ENCODE data around the gene VSX1. TPM values are rescaled to one million over a fixed set of nuclear protein-coding genes. Genes with fewer than 3 reads are reported as not detected.

VSX1 gene
- polyA plus RNA-seq, 1 of the 3 experiments (the other 2 are of a cell fraction), result not detected

DNA sequence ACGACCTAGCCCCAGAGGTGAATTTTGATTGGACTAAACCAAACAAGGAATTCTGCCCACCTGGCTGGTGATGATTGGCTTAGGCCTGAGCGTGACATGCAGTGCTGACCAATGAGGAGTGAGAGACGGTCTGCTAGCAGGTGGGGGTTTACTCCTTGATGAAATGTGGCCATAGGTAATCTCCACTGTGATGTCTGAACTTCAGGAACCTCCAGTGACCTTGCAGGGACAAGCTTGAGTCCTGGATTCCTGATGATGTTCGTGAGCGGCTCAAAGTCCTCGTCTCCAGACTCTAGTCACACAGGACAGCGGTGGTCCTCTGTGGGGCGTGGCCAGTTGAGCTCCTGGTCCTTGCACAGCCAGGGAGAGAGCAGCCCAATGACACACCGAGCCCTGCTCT lies 8.4 kb downstream of the VSX1 start:
- Histone ChIP-seq H3K79me2 (ENCODE audit: insufficient read depth) (no peaks in the 10 kb centered on the region), H3K27ac (ENCODE audit: low read depth in 2 of 2, low read length in 1 of 2) (no peak overlapping the region), H3F3A (replicated peaks; ENCODE audit: insufficient read depth) (no peaks in the 10 kb centered on the region), H3K9me3 (no peaks in the 10 kb centered on the region), H3K36me3 (replicated peaks in 1 of 2; ENCODE audit: control insufficient read depth in 1 of 2, insufficient read depth in 2 of 2, low read length in 1 of 2) (no peaks in the 10 kb centered on the region), H2AFZ (ENCODE audit: low read depth) (no peak overlapping the region), H3K4me2 (no peak overlapping the region), H4K20me1 (ENCODE audit: insufficient read depth) (no peaks in the 10 kb centered on the region), H3K9me2 (no peaks in the 10 kb centered on the region), H3K4me3 (ENCODE audit: low read depth in 2 of 2, low read length in 1 of 2) (no peak overlapping the region), H3K27me3 (ENCODE audit: insufficient read depth) (peaks cover 64% of the 10 kb centered on the region), H3K4me1 (ENCODE audit: control insufficient read depth in 1 of 2, insufficient read depth in 2 of 2, low read depth in 1 of 2, low read length in 1 of 2) (peaks cover 0 to 9% of the 10 kb centered on the region in 2 experiments; a peak in 1 of 4 replicates), H3K9ac (no peak overlapping the region)
- CTCF ChIA-PET, result interaction anchor here (0.8 to 1.2 kb wide), 4 partner anchors 11 to 105 kb away, joined by 3 to 4 read pairs (median 3); no protein-coding TSS in a partner anchor
- TF ChIP-seq RAD21 (IDR thresholded peaks at IDR 0.05; ENCODE audit: low read length) (no peak), TCF12 (IDR thresholded peaks at IDR 0.05) (no peak), SIN3A (IDR thresholded peaks at IDR 0.05; ENCODE audit: borderline replicate concordance, low read depth, low read length) (no peak), TAF1 (IDR thresholded peaks at IDR 0.05; ENCODE audit: borderline replicate concordance, low read depth, low read length) (no peak), RXRA (IDR thresholded peaks at IDR 0.05; ENCODE audit: borderline replicate concordance, low read depth) (no peak), NRF1 (IDR thresholded peaks at IDR 0.05; ENCODE audit: low read depth, low read length) (no peak), NFIC (IDR thresholded peaks at IDR 0.05; ENCODE audit: borderline replicate concordance) (no peak), YY1 (IDR thresholded peaks at IDR 0.05; ENCODE audit: low read depth) (no peak), GABPA (IDR thresholded peaks at IDR 0.05; ENCODE audit: low read depth) (no peak), RFX5 (IDR thresholded peaks at IDR 0.05; ENCODE audit: low read length) (no peak), USF2 (IDR thresholded peaks at IDR 0.05; ENCODE audit: borderline replicate concordance, low read depth, low read length) (no peak), ZBTB33 (IDR thresholded peaks at IDR 0.05; ENCODE audit: borderline replicate concordance, low read depth) (no peak), MEF2A (IDR thresholded peaks at IDR 0.05; ENCODE audit: borderline replicate concordance, low read depth) (no peak), TEAD4 (IDR thresholded peaks at IDR 0.05; ENCODE audit: borderline replicate concordance, insufficient read depth) (no peak), EZH2phosphoT487 (IDR thresholded peaks at IDR 0.05; ENCODE audit: borderline replicate concordance, low read depth) (no peak), POLR2AphosphoS5 (IDR thresholded peaks at IDR 0.05; ENCODE audit: low read depth, low read length) (no peak)
- TF ChIP-seq, protein P1, sequence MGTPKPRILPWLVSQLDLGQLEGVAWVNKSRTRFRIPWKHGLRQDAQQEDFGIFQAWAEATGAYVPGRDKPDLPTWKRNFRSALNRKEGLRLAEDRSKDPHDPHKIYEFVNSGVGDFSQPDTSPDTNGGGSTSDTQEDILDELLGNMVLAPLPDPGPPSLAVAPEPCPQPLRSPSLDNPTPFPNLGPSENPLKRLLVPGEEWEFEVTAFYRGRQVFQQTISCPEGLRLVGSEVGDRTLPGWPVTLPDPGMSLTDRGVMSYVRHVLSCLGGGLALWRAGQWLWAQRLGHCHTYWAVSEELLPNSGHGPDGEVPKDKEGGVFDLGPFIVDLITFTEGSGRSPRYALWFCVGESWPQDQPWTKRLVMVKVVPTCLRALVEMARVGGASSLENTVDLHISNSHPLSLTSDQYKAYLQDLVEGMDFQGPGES (IDR thresholded peaks at IDR 0.05; ENCODE audit: low read depth, low read length), result no peak
- TF ChIP-seq, protein P2, sequence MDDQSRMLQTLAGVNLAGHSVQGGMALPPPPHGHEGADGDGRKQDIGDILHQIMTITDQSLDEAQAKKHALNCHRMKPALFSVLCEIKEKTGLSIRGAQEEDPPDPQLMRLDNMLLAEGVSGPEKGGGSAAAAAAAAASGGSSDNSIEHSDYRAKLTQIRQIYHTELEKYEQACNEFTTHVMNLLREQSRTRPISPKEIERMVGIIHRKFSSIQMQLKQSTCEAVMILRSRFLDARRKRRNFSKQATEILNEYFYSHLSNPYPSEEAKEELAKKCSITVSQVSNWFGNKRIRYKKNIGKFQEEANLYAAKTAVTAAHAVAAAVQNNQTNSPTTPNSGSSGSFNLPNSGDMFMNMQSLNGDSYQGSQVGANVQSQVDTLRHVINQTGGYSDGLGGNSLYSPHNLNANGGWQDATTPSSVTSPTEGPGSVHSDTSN (IDR thresholded peaks at IDR 0.05), result no peak
- WGBS (ENCODE audit: low lambda C conversion rate), result 19% methylated on average over 3 of the region's 9 CpGs
- no peak for DNase-seq
- POLR2A ChIA-PET, result no interaction called here

All from SK-N-SH (cell line).